HepG2 (cell line): ENCODE measurements around the gene BRAT1. TPM values are rescaled to one million over a fixed set of nuclear protein-coding genes. Genes with fewer than 3 reads are reported as not detected.

ENCODE experiments used
- ATAC-seq: fragments of 200-7000 bp; cut with Tn5 transposase; 3 replicates; pipeline ENCODE4 v1.9.1; 2020; ENCODE audit warnings: mild to moderate bottlenecking, moderate library complexity
- BruUV-seq: library from RNA; stranded (reverse); fragments of 400-500 nt; replicated peaks from 2 replicates; lab custom pipeline; 2021; lab: Mats Ljungman, UMichigan
- CTCF ChIA-PET: fragments of 300-600 bp; formaldehyde crosslinking; extraction: SDS; loops from one replicate; lab custom pipeline; 2021; ENCODE audit warnings: low total read pairs, inconsistent platforms, low intra/inter-chr PET ratio; lab: Yijun Ruan, JAX
- POLR2A ChIA-PET: fragments of 350-600 bp; sonication (Branson Sonifier 250); formaldehyde crosslinking; loops from one replicate; lab custom pipeline; 2020; ENCODE audit warnings: antibody characterized with exemption, inconsistent platforms; lab: Yijun Ruan, JAX
- DNase-seq: peaks from one replicate; pipeline ENCODE4 v3.0.0-alpha.2; 2015; ENCODE audit warnings: low spot score
- FAIRE-seq: peaks from 3 replicates; lab custom pipeline; 2011; peaks lifted over from hg19 to GRCh38; lab: Jason Lieb, UNC
- H2AFZ ChIP-seq: one replicate; pipeline ENCODE4 v1.6.1; 2011; ENCODE audit warnings: low read length, inconsistent platforms
- H3K27ac ChIP-seq: fragments of 300-600 bp; 3 replicates; pipeline ENCODE4 v1.8.0; 2011; ENCODE audit warnings: mixed run types, mild to moderate bottlenecking, mixed read lengths, low read length, inconsistent platforms; ENCODE audit not compliant: insufficient read depth; ENCODE audit errors: extremely low read length
- H3K27me3 ChIP-seq, 2 experiments: fragments of 200-600 bp in 1 of 2; 2 replicates in 1 of 2; 3 replicates in 1 of 2; pipeline versions ENCODE4 v1.6.0 to v1.8.0; 2011; ENCODE audit warnings: low read length in 2 of 2, mild to moderate bottlenecking in 2 of 2, moderate library complexity in 2 of 2, inconsistent platforms in 1 of 2; ENCODE audit not compliant: insufficient read depth in 2 of 2, control insufficient read depth in 1 of 2
- H3K36me3 ChIP-seq, 2 experiments: fragments of 200-600 bp in 1 of 2; replicated peaks in 1 of 2; 2 replicates in 1 of 2; 3 replicates in 1 of 2; pipeline versions ENCODE4 v1.5.1 to v1.8.0; 2011; ENCODE audit warnings: low read length in 2 of 2, inconsistent platforms in 1 of 2; ENCODE audit not compliant: insufficient read depth in 2 of 2, control insufficient read depth in 1 of 2
- H3K4me1 ChIP-seq: 2 replicates; pipeline ENCODE4 v1.5.1; 2012; ENCODE audit warnings: low read length, inconsistent platforms; ENCODE audit not compliant: insufficient read depth
- H3K4me2 ChIP-seq: 2 replicates; pipeline ENCODE4 v1.6.0; 2011; ENCODE audit warnings: low read depth, low read length, inconsistent platforms
- H3K4me3 ChIP-seq, 3 experiments: fragments of 200-600 bp in 1 of 3; sonication (generic), shearing (Covaris generic) in 1 of 3; replicated peaks in 1 of 3; 2 replicates each; pipeline ENCODE4 v1.5.1; 2011 to 2016; ENCODE audit warnings: low read length in 3 of 3, inconsistent platforms in 2 of 3, low read depth in 2 of 3, mild to moderate bottlenecking in 2 of 3, control low read depth in 1 of 3, mixed read lengths in 1 of 3; ENCODE audit not compliant: insufficient read depth in 1 of 3
- H3K79me2 ChIP-seq: one replicate; pipeline ENCODE4 v1.6.1; 2011; ENCODE audit warnings: low read length, inconsistent platforms; ENCODE audit not compliant: insufficient read depth
- H3K9ac ChIP-seq: 2 replicates; pipeline ENCODE4 v1.6.0; 2011; ENCODE audit warnings: mild to moderate bottlenecking, low read depth, low read length, inconsistent platforms; ENCODE audit not compliant: insufficient read depth
- H3K9me3 ChIP-seq: 2 replicates; pipeline ENCODE4 v1.5.1; 2012; ENCODE audit warnings: mild to moderate bottlenecking, low read length
- H4K20me1 ChIP-seq: 2 replicates; pipeline ENCODE4 v1.6.0; 2011; ENCODE audit warnings: inconsistent platforms, mild to moderate bottlenecking, low read length, moderate library complexity; ENCODE audit not compliant: insufficient read depth
- ARID5B ChIP-seq: IDR thresholded peaks from 2 replicates; pipeline ENCODE4 v1.4.0; 2020; ENCODE audit warnings: mild to moderate bottlenecking, missing genetic modification reagents
- ATF7 ChIP-seq, 2 experiments: fragments of 450-650 bp in 1 of 2; sonication (generic) in 1 of 2; formaldehyde crosslinking in 1 of 2; IDR thresholded peaks; 2 replicates each; pipeline versions ENCODE4 v1.4.0 to v1.6.1; 2016 to 2020; ENCODE audit warnings: antibody characterized with exemption in 1 of 2, mild to moderate bottlenecking in 1 of 2, missing genetic modification reagents in 1 of 2
- BRCA1 ChIP-seq: sonication (generic); formaldehyde crosslinking; IDR thresholded peaks from 2 replicates; pipeline ENCODE4 v1.4.0; 2020; ENCODE audit warnings: missing genetic modification reagents
- GABPB1 ChIP-seq: IDR thresholded peaks from 2 replicates; pipeline ENCODE4 v1.6.1; 2016; ENCODE audit warnings: mild to moderate bottlenecking, missing genetic modification reagents, moderate library complexity, missing compliant biosample characterization
- RAD51 ChIP-seq: fragments of 450-650 bp; IDR thresholded peaks from 2 replicates; pipeline ENCODE4 v1.6.1; 2016; ENCODE audit warnings: borderline replicate concordance
- SNAPC5 ChIP-seq: sonication (generic); formaldehyde crosslinking; IDR thresholded peaks from 2 replicates; pipeline ENCODE4 v1.8.1; 2023; ENCODE audit warnings: mild to moderate bottlenecking, missing genetic modification reagents, borderline replicate concordance
- TSC22D2 ChIP-seq: sonication (generic); formaldehyde crosslinking; IDR thresholded peaks from 2 replicates; pipeline ENCODE4 v1.5.1; 2020; ENCODE audit warnings: missing genetic modification reagents, mild to moderate bottlenecking, borderline replicate concordance
- ZMYM4 ChIP-seq: sonication (generic); formaldehyde crosslinking; IDR thresholded peaks from 2 replicates; pipeline ENCODE4 v1.8.1; 2023; ENCODE audit warnings: mild to moderate bottlenecking, missing genetic modification reagents
- ZNF619 ChIP-seq: sonication (generic); formaldehyde crosslinking; IDR thresholded peaks from 2 replicates; pipeline ENCODE4 v1.4.0; 2020; ENCODE audit warnings: mild to moderate bottlenecking, missing genetic modification reagents
- WGBS: methylation state at CpG from one replicate; pipeline ENCODE4 v1.1.6; 2017; ENCODE audit warnings: low lambda C conversion rate; 5-methylcytosine and 5-hydroxymethylcytosine counted together
- in situ Hi-C: cut with HindIII; loops from 2 replicates; pipeline ENCODE4 v1.10.0; 2017; ENCODE audit warnings: low pct_unique_long_range_greater_than_20kb; ENCODE audit not compliant: extremely low pct_ligation_motif_present
- intact Hi-C: fragments of 100-400 bp; cut with micrococcal nuclease; formaldehyde crosslinking; loops from one replicate; pipeline ENCODE4 v1.10.0; 2022; ENCODE audit not compliant: unreplicated experiment
- polyA plus RNA-seq, 8 experiments: library from polyadenylated mRNA; depleted of rRNA in 3 of 8; stranded (reverse) in 7 of 8; unstranded in 1 of 8; fragments of >200 nt; fragmentation: Illumina TruSeq in 4 of 8; extraction: Trizol in 4 of 8; gene quantifications; 2 replicates each; pipeline versions ENCODE4 v1.2.1 to v1.2.3, GENCODE V29; 2011 to 2016; ENCODE audit warnings: low read depth in 4 of 8, missing spikeins in 1 of 8, mixed read lengths in 1 of 8; ENCODE audit not compliant: insufficient read depth in 1 of 8
- total RNA-seq, 5 experiments: library from RNA; depleted of rRNA; stranded (reverse); fragments of >200 nt; fragmentation: Illumina TruSeq; extraction: Trizol; gene quantifications; 2 replicates each; pipeline ENCODE4 v1.2.3, GENCODE V29; 2016; ENCODE audit warnings: low read depth in 1 of 5

Gene BRAT1
- total and polyA plus RNA-seq, 2 of the 13 experiments (the other 11 are each of a cell fraction or from before 2014, with no cell fraction given), result 10.2 to 20.3 TPM

- WGBS, result 97% methylated on average over 35 of the region's 54 CpGs
- no peaks in the 10 kb centered on the region for H3K79me2 ChIP-seq
- no peak overlapping the region for H3K4me3 ChIP-seq
- DNase-seq, result no peak
- H3K27me3 ChIP-seq, result no peaks in the 10 kb centered on the region
- no peaks in the 10 kb centered on the region for H4K20me1 ChIP-seq
- no peak for FAIRE-seq
- no TSS peak for BruUV-seq
- CTCF ChIA-PET, result no interaction called here
- H3K36me3 ChIP-seq, result no peaks in the 10 kb centered on the region
- no peak overlapping the region for H3K4me2 ChIP-seq
- no peak for ATAC-seq
- TF ChIP-seq BRCA1 (CRISPR knock-in tag) (no peak), GABPB1 (CRISPR knock-in tag) (no peak), ZNF619 (no peak)
- no peaks in the 10 kb centered on the region for H3K4me1 ChIP-seq
- H3K27ac ChIP-seq, result no peak overlapping the region
- H3K9me3 ChIP-seq, result no peaks in the 10 kb centered on the region
- in situ Hi-C loops, result no loop called here
- no peak overlapping the region for H3K9ac ChIP-seq
- POLR2A ChIA-PET, result no interaction called here
- intact Hi-C loops, result no loop called here
- no peak overlapping the region for H2AFZ ChIP-seq
Observed at GRCh38 chr7:2583798-2584580, 28.7 kb upstream of the BRAT1 start.

GRCh38 chr7:2582006-2582735 lies 26.8 kb upstream of the BRAT1 start:
- H3K27ac ChIP-seq, result no peak overlapping the region
- WGBS, result 87% methylated on average over 24 of the region's 24 CpGs
- no peaks in the 10 kb centered on the region for H3K79me2 ChIP-seq
- intact Hi-C loops, result no loop called here
- ATAC-seq, result no peak
- no peaks in the 10 kb centered on the region for H3K27me3 ChIP-seq
- TF ChIP-seq ATF7 (IDR thresholded peaks at IDR 0.05) (no peak), ATF7 (CRISPR knock-in tag; IDR thresholded peaks at IDR 0.05) (no peak), TSC22D2 (CRISPR knock-in tag) (no peak), SNAPC5 (CRISPR knock-in tag) (no peak), ARID5B (CRISPR knock-in tag) (no peak), RAD51 (no peak), ZMYM4 (CRISPR knock-in tag) (no peak)
- ChIA-PET POLR2A (no interaction called here), CTCF (no interaction called here)
- no peak overlapping the region for H3K4me2 ChIP-seq
- H3K4me1 ChIP-seq, result no peaks in the 10 kb centered on the region
- in situ Hi-C loops, result no loop called here
- no peaks in the 10 kb centered on the region for H3K36me3 ChIP-seq
- H2AFZ ChIP-seq, result no peak overlapping the region
- no peak for FAIRE-seq
- no peak for DNase-seq
- H3K9ac ChIP-seq, result no peak overlapping the region
- no TSS peak for BruUV-seq
- no peaks in the 10 kb centered on the region for H4K20me1 ChIP-seq
- H3K9me3 ChIP-seq, result no peaks in the 10 kb centered on the region
- H3K4me3 ChIP-seq, result no peak overlapping the region
